Naive thymus-derived CD4-positive, alpha-beta T cell (primary cell): Measurements from ENCODE around the gene PILRA. TPM values are rescaled to one million over a fixed set of nuclear protein-coding genes. Genes with fewer than 3 reads are reported as not detected.
A peak's percentile ranks its signal among the peaks of the same experiment; 100 is the strongest.

ENCODE experiments used
- ATAC-seq: fragments of 150-1000 bp; cut with Tn5 transposase; 2 replicates; pipeline ENCODE4 v1.10.0; 2021; ENCODE audit warnings: mild to moderate bottlenecking, moderate library complexity
- CTCF ChIA-PET: fragments of 350-600 bp; sonication (Branson Sonifier 250); formaldehyde crosslinking; loops from one replicate; lab custom pipeline; 2021; ENCODE audit warnings: antibody characterized with exemption; lab: Charles Lee
- POLR2A ChIA-PET: fragments of 350-600 bp; sonication (Branson Sonifier 250); formaldehyde crosslinking; loops from one replicate; lab custom pipeline; 2021; ENCODE audit warnings: antibody characterized with exemption, inconsistent platforms; lab: Charles Lee
- DNase-seq, 9 donors: peaks; one replicate each; pipeline versions ENCODE4 v3.0.0 to v3.0.0-alpha.2; 2020 to 2022; ENCODE audit warnings: mixed read lengths in 1 of 9
- H3K27ac ChIP-seq: one replicate; pipeline ENCODE4 v1.7.0; 2013; ENCODE audit warnings: mild to moderate bottlenecking, low read depth, low read length, moderate library complexity
- H3K27me3 ChIP-seq, 2 donors: one replicate each; pipeline ENCODE4 v1.7.0; 2013; ENCODE audit warnings: low read length in 2 of 2, mild to moderate bottlenecking in 2 of 2, moderate library complexity in 2 of 2; ENCODE audit not compliant: control insufficient read depth in 2 of 2, insufficient read depth in 2 of 2
- H3K36me3 ChIP-seq, 3 experiments: 1 replicate in 2 of 3; 2 replicates in 1 of 3; pipeline ENCODE4 v1.7.0; 2013; ENCODE audit warnings: low read length in 3 of 3, mild to moderate bottlenecking in 3 of 3, moderate library complexity in 1 of 3; ENCODE audit not compliant: insufficient read depth in 3 of 3, control insufficient read depth in 2 of 3
- H3K4me1 ChIP-seq, 2 donors: one replicate each; pipeline ENCODE4 v1.7.0; 2013; ENCODE audit warnings: low read length in 2 of 2, mild to moderate bottlenecking in 2 of 2, moderate library complexity in 1 of 2; ENCODE audit not compliant: control insufficient read depth in 2 of 2, insufficient read depth in 2 of 2
- H3K4me3 ChIP-seq: 2 replicates; pipeline ENCODE4 v1.7.0; 2013; ENCODE audit warnings: mild to moderate bottlenecking, low read length
- H3K9me3 ChIP-seq, 3 experiments: 1 replicate in 2 of 3; 2 replicates in 1 of 3; pipeline ENCODE4 v1.7.0; 2013; ENCODE audit warnings: low read length in 3 of 3; ENCODE audit not compliant: control insufficient read depth in 2 of 3
- H3K27ac Mint-ChIP-seq, 9 donors: one replicate each; pipeline ENCODE4 v1.8.0; 2020 to 2022; ENCODE audit warnings: mixed read lengths in 9 of 9, mild to moderate bottlenecking in 8 of 9, moderate library complexity in 5 of 9, inconsistent platforms in 2 of 9
- H3K27me3 Mint-ChIP-seq, 5 donors: one replicate each; pipeline ENCODE4 v1.8.0; 2021 to 2022; ENCODE audit warnings: mixed read lengths in 5 of 5, mild to moderate bottlenecking in 1 of 5
- H3K36me3 Mint-ChIP-seq, 5 donors: one replicate each; pipeline ENCODE4 v1.8.0; 2020 to 2022; ENCODE audit warnings: mixed read lengths in 5 of 5, mild to moderate bottlenecking in 3 of 5, inconsistent platforms in 1 of 5
- H3K4me1 Mint-ChIP-seq, 7 donors: one replicate each; pipeline ENCODE4 v1.8.0; 2020 to 2022; ENCODE audit warnings: mixed read lengths in 7 of 7, mild to moderate bottlenecking in 3 of 7, inconsistent platforms in 1 of 7
- H3K4me3 Mint-ChIP-seq, 10 donors: one replicate each; pipeline ENCODE4 v1.8.0; 2020 to 2022; ENCODE audit warnings: mild to moderate bottlenecking in 10 of 10, mixed read lengths in 10 of 10, moderate library complexity in 6 of 10, inconsistent platforms in 2 of 10
- H3K9me3 Mint-ChIP-seq, 11 donors: one replicate each; pipeline ENCODE4 v1.8.0; 2020 to 2022; ENCODE audit warnings: mixed read lengths in 11 of 11, mild to moderate bottlenecking in 4 of 11, inconsistent platforms in 1 of 11, moderate library complexity in 1 of 11
- intact Hi-C, 2 donors: fragments of 100-400 bp; cut with micrococcal nuclease; formaldehyde crosslinking; loops; one replicate each; pipeline ENCODE4 v1.15.1; 2023
- polyA plus RNA-seq, 2 donors: library from polyadenylated mRNA; unstranded; fragments of 300-500 nt; fragmentation: Illumina TruSeq; gene quantifications; one replicate each; pipeline ENCODE4 v1.2.3, GENCODE V29; 2021
- total RNA-seq, 6 experiments: library from RNA in 5 of 6; stranded (reverse) in 5 of 6; gene quantifications; 1 replicate in 5 of 6; 2 replicates in 1 of 6; pipeline ENCODE4 v1.2.3 and lab custom pipeline; 2021 to 2026

Gene PILRA
- total and polyA plus RNA-seq, 7 experiments from 2014 or later = 0.40 to 118 (median 13.4) TPM

- H3K36me3 Mint-ChIP-seq = peaks cover 5 to 19% (median 14%) of the 10 kb centered on the region in 5 donors
- H3K36me3 ChIP-seq = peaks cover 0 to 9% (median 0%) of the 10 kb centered on the region in 3 experiments
- no peaks in the 10 kb centered on the region for H3K27me3 ChIP-seq
- DNase-seq (no peak), ATAC-seq (peak; percentile 85)
- CTCF ChIA-PET = no interaction called here
- H3K4me3 ChIP-seq = no peak overlapping the region
- H3K4me3 Mint-ChIP-seq = peak overlapping the region in 1 of 10 donors; percentile 22
- intact Hi-C loops = loop anchor here (2.0 to 5.0 kb wide), 2 partner anchors 38 kb away; no protein-coding TSS in a partner anchor
- POLR2A ChIA-PET = no interaction called here
- no peaks in the 10 kb centered on the region for H3K9me3 ChIP-seq
- peaks cover 0 to 8% of the 10 kb centered on the region in 2 donors for H3K4me1 ChIP-seq
- peaks cover 13 to 45% (median 31%) of the 10 kb centered on the region in 7 donors for H3K4me1 Mint-ChIP-seq
- no peaks in the 10 kb centered on the region for H3K27me3 Mint-ChIP-seq
- H3K27ac Mint-ChIP-seq = peak overlapping the region in 6 of 9 donors; percentile 50 to 82 (median 66)
- peaks cover 0 to 2% (median 0%) of the 10 kb centered on the region in 11 donors for H3K9me3 Mint-ChIP-seq
- H3K27ac ChIP-seq = peak overlapping the region; percentile 25
Measured at GRCh38 chr7:100369105-100369504, 4.2 kb upstream of the PILRA start.

GRCh38 chr7:100370303-100370702 lies 3.0 kb upstream of the PILRA start:
- ChIA-PET CTCF (no interaction called here), POLR2A (no interaction called here)
- Histone ChIP-seq H3K27me3 (no peaks in the 10 kb centered on the region), H3K4me1 (peaks cover 0 to 8% of the 10 kb centered on the region in 2 donors), H3K36me3 (peaks cover 0 to 9% (median 0%) of the 10 kb centered on the region in 3 experiments), H3K27ac (no peak overlapping the region), H3K9me3 (no peaks in the 10 kb centered on the region), H3K4me3 (no peak overlapping the region)
- Mint-ChIP-seq H3K36me3 (peaks cover 0 to 11% (median 7%) of the 10 kb centered on the region in 5 donors), H3K27ac (peak overlapping the region in 5 of 9 donors; percentile 17 to 71 (median 62)), H3K27me3 (no peaks in the 10 kb centered on the region), H3K4me3 (no peak overlapping the region), H3K4me1 (peaks cover 13 to 48% (median 35%) of the 10 kb centered on the region in 7 donors), H3K9me3 (peaks cover 0 to 2% (median 0%) of the 10 kb centered on the region in 11 donors)
- DNase-seq (no peak), ATAC-seq (no peak)
- intact Hi-C loops = no loop called here

- no peak overlapping the region for H3K4me3 ChIP-seq
- H3K4me3 Mint-ChIP-seq = no peak overlapping the region
- peaks cover 13 to 44% (median 31%) of the 10 kb centered on the region in 7 donors for H3K4me1 Mint-ChIP-seq
- no peaks in the 10 kb centered on the region for H3K27me3 ChIP-seq
- peak overlapping the region in 2 of 9 donors; percentile 4 to 60 for H3K27ac Mint-ChIP-seq
- peaks cover 0 to 8% of the 10 kb centered on the region in 2 donors for H3K4me1 ChIP-seq
- peaks cover 0 to 2% (median 0%) of the 10 kb centered on the region in 11 donors for H3K9me3 Mint-ChIP-seq
- DNase-seq (no peak), ATAC-seq (no peak)
- intact Hi-C loops = no loop called here
- no peak overlapping the region for H3K27ac ChIP-seq
- H3K27me3 Mint-ChIP-seq = no peaks in the 10 kb centered on the region
- ChIA-PET CTCF (no interaction called here), POLR2A (no interaction called here)
- H3K36me3 Mint-ChIP-seq = peaks cover 0 to 11% (median 7%) of the 10 kb centered on the region in 5 donors
- H3K36me3 ChIP-seq = peaks cover 0 to 9% (median 0%) of the 10 kb centered on the region in 3 experiments
- no peaks in the 10 kb centered on the region for H3K9me3 ChIP-seq
Measured at GRCh38 chr7:100370746-100371145, 2.5 kb upstream of the PILRA start.

- peaks cover 0 to 9% (median 0%) of the 10 kb centered on the region in 3 experiments for H3K36me3 ChIP-seq
- DNase-seq = no peak
- peaks cover 0 to 2% (median 0%) of the 10 kb centered on the region in 11 donors for H3K9me3 Mint-ChIP-seq
- no peaks in the 10 kb centered on the region for H3K9me3 ChIP-seq
- CTCF ChIA-PET = no interaction called here
- no peaks in the 10 kb centered on the region for H3K27me3 ChIP-seq
- H3K27me3 Mint-ChIP-seq = no peaks in the 10 kb centered on the region
- H3K4me1 ChIP-seq = no peaks in the 10 kb centered on the region
- H3K36me3 Mint-ChIP-seq = peaks cover 0 to 8% (median 7%) of the 10 kb centered on the region in 5 donors
- peak overlapping the region in 5 of 9 donors; percentile 13 to 74 (median 46) for H3K27ac Mint-ChIP-seq
- no peak overlapping the region for H3K4me3 Mint-ChIP-seq
- POLR2A ChIA-PET = no interaction called here
- no peak for ATAC-seq
- peaks cover 5 to 41% (median 23%) of the 10 kb centered on the region in 7 donors for H3K4me1 Mint-ChIP-seq
- H3K4me3 ChIP-seq = no peak overlapping the region
- intact Hi-C loops = no loop called here
- no peak overlapping the region for H3K27ac ChIP-seq
Measured at GRCh38 chr7:100371561-100372171, 1.6 kb upstream of the PILRA start.

GRCh38 chr7:100372256-100372655 lies 1.0 kb upstream of the PILRA start:
- no peak for DNase-seq
- ChIA-PET CTCF (no interaction called here), POLR2A (no interaction called here)
- intact Hi-C loops = no loop called here
- no peaks in the 10 kb centered on the region for H3K4me1 ChIP-seq
- Mint-ChIP-seq H3K27me3 (no peaks in the 10 kb centered on the region), H3K4me3 (no peak overlapping the region), H3K9me3 (no peaks in the 10 kb centered on the region), H3K4me1 (peaks cover 3 to 38% (median 20%) of the 10 kb centered on the region in 7 donors), H3K27ac (peak overlapping the region in 1 of 9 donors; percentile 77), H3K36me3 (peaks cover 0 to 6% (median 6%) of the 10 kb centered on the region in 5 donors)
- peak; percentile 53 for ATAC-seq
- H3K4me3 ChIP-seq = no peak overlapping the region
- H3K27me3 ChIP-seq = no peaks in the 10 kb centered on the region
- H3K27ac ChIP-seq = no peak overlapping the region
- H3K9me3 ChIP-seq = no peaks in the 10 kb centered on the region
- H3K36me3 ChIP-seq = peaks cover 0 to 9% (median 0%) of the 10 kb centered on the region in 3 experiments

- CTCF ChIA-PET = no interaction called here
- Histone ChIP-seq H3K27ac (no peak overlapping the region), H3K9me3 (no peaks in the 10 kb centered on the region), H3K4me3 (no peak overlapping the region), H3K4me1 (no peaks in the 10 kb centered on the region), H3K36me3 (peaks cover 0 to 9% (median 0%) of the 10 kb centered on the region in 3 experiments), H3K27me3 (no peaks in the 10 kb centered on the region)
- Mint-ChIP-seq H3K27me3 (no peaks in the 10 kb centered on the region), H3K9me3 (no peaks in the 10 kb centered on the region), H3K4me3 (no peak overlapping the region), H3K27ac (peak overlapping the region in 1 of 9 donors; percentile 77), H3K4me1 (peaks cover 3 to 36% (median 19%) of the 10 kb centered on the region in 7 donors), H3K36me3 (peaks cover 0 to 3% (median 1%) of the 10 kb centered on the region in 5 donors)
- POLR2A ChIA-PET = no interaction called here
- no peak for DNase-seq
- no peak for ATAC-seq
- intact Hi-C loops = no loop called here
Measured at GRCh38 chr7:100372694-100373093, 593 bp upstream of the PILRA start.
